GM10847 (cell line): ENCODE data around the gene UGT2B17.

ENCODE experiments used
- POLR2A ChIP-seq: IDR thresholded peaks from 2 replicates; pipeline ENCODE4 v1.6.1; 2011; ENCODE audit not compliant: insufficient read length; ENCODE audit errors: extremely low read depth

UGT2B17 gene

DNA sequence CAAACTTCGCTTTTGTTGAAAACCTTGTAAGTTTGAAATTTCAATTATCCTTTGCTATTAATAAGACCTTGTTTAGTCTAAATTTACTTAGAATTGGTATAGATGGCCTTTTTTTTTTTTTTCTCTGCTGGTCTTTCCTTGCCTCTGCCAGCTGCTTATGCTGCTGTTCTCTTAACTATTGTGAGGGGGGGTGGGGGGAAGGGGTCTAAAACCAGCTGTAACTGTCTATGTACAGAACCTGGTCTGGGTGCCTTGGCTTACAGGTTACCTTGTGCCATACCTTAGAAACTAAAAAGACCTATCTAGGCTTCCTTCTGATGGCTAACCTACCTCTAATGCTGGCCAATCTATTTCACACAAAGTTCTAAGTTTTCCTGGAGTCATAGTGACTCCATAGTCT lies 1.0 kb downstream of the UGT2B17 start:
- TF ChIP-seq POLR2A, result no peak

DNA sequence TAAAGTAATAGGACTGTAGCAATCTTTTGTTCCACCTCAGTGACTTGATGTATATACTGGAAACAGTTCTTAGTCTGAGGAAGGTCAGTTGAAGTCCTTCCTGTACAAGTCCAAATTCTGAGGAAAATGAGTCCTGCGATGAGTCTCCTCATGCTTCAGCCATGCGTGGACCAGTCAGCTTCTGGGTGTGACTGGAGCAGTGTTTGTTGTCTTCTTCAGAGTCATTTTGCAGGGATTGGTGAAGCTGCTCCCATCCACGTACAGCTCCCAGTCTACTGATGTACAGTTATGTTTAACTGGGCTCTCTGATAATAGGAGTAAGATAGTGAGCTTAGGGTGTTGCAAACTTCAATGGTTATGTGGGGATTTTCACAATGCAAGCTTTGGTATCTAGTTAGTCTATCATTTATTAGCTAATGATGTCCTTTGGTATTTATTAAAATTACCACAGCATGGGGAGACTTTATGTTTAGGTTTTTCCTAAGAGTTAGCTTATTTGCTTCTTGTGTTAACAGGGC lies 3.4 kb downstream of the UGT2B17 start:
- TF ChIP-seq POLR2A, result no peak

DNA sequence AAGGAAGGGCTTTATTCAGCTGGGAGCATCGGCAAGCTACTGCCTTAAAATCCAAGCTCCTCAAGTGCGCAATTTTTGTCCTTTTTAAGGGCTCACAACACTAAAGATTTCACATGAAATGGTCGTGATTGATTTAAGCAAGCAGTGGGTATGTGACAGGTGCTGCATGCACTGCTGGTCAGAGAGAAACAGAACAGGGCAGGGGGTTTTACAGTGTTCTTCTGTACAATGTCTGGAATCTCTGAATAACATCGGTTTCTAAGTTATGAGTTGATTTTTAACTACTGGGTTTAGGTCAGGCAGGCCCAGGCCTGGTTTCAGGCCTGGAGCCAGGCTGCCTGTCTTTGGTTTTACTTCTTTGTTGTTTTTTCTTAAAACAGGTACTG lies 6.0 kb downstream of the UGT2B17 start:
- no peak for TF ChIP-seq POLR2A

DNA sequence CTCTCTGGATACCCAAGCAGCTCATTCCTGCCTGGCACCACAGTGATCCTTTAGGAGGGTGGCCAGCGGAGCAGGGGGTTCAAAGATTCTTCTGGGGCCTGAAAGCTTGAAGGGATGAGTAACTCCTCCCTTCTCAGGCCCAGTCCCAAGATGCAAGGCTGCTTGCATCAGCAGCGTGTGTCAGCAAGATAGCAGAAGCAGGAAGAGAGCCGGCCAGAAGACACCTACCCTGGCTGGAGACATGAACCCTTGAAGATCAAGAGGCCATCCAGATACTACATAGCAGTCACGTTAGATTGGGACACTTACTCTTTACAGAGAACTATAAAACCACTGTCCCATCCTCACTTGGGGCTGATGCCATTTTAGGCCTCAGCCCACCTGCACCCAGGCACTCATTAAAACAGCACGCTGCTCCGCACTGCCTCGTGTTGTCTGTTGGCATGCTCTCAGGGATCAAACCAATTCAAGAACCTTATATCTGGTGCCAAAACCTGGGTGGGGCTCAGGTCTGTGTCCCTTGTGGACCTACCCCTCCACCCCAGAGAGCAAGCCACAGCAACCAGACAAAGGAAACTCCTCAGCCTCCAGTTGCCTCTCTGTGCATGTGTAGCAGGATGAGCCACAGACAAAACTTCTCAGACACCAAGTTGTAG lies 6.5 kb downstream of the UGT2B17 start:
- TF ChIP-seq POLR2A, result no peak

DNA sequence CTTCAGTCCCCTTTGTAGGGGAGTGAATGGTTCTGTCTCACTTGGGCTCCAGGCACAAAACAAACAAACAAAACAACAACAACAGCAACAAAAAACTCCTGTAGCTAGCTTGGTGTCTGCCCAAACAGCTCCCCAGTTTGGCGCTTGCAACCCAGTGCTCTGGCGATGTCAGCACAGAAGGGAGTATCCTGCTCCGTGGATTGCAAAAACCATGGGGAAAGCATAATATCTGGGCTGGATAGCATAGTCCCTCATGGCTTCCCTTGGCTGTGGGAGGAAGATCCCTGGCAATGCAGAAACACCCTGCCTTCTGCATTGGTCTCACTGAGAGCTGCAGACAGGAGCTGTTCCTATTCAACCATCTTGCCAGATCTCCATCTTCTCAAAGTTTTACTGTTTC lies 39.7 kb downstream of the UGT2B17 start:
- no peak for TF ChIP-seq POLR2A

DNA sequence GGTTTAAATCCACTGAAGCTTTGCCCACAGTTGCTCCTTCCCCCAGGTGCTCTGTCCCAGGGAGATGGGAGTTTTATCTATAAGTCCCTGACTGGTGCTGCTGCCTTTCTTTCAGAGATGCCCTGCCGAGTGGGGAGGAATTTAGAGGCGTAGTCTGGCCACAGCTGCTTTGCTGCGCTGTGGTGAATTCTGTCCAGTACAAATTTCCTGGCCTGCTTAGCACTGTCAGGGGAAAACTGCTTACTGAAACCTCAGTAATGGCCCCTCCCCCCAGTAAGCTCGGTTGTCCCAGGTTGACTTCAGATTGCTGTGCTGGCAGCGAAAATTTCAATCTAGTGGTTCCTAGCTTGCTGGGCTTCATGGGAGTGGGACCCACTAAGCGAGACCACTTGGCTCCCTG lies 40.1 kb downstream of the UGT2B17 start:
- no peak for TF ChIP-seq POLR2A

DNA sequence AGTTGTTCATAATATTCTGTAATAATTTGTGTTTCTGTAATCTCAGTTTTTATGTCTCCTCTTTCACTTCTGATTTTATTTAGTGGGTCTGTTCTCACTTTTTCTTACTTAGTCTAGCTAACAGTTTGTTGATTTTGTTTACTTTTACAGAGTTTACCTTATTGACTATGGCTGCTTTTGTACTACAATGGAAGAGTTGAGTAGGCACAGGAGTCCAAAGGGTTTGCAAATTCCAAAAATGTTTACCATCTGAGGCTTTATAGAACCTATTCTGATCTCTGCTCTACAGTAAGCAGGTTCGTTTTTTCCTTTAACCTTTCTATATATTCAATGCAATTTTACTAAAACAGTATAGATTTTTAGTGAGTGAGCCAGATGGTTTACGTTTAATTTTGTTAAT lies 55.1 kb downstream of the UGT2B17 start:
- TF ChIP-seq POLR2A, result no peak

DNA sequence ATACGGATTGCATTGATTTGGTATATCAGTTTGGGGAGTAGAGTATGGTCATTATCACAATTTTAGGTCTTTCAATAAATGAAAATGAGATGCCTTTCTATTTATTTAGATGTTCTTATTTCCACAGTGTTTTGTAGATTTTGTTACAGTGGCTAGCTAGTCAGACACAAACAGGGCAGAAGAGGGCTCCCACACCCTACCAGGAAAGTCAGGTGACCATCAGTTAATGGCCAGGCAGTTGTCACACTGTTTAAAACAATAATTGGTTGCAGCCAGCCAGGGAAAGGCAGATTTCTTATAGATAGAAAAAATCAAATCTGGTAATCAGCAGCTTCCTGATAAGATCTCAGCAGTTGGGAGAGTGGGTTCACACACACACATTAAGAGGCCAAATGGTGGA lies 57.2 kb downstream of the UGT2B17 start:
- no peak for TF ChIP-seq POLR2A

DNA sequence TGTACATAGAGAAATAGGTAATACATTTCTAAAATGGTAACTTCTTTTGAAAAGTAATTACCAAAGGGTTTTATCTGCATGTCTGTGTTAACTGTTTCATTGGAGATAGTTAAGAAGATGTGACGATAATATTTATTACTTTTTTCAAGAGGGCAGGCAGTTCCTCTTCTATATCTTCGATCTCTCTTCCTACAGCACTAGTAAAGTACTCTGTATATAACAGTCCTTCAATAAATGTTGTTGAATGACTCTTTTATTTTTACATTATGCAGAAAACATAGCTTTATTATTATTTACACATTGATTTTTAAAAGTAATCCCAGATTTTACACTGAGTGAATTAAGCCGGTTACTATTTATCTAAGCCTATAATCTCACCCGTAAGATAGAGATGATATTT lies 77.1 kb downstream of the UGT2B17 start:
- no peak for TF ChIP-seq POLR2A

DNA sequence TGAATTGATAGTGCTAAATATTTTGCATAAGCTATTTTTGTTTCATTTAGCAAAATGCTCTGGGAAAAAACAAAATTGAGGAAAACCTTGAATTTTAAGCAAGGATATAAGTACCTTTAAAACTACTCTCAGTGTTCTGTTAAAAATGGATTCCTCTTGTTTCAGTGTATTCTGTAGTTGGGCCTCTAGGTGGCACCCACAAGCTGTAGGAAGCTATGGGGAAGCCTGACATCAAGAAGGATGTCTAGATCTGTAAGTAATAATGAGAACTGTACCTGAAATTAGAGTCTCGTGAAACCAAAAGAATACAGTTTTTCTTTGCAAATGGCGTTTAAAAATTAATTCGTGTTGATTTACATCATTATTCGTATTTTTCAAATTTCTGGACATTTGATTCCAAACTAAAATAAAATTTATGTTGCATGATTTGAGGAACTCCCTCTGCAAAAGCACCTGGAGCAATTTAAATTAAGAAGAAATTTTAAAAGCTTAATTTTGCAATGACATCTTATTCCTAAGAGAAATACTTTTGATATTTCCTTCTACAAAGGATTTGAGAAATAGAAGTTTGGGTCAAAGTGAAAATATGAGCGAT lies 77.6 kb downstream of the UGT2B17 start:
- no peak for TF ChIP-seq POLR2A

DNA sequence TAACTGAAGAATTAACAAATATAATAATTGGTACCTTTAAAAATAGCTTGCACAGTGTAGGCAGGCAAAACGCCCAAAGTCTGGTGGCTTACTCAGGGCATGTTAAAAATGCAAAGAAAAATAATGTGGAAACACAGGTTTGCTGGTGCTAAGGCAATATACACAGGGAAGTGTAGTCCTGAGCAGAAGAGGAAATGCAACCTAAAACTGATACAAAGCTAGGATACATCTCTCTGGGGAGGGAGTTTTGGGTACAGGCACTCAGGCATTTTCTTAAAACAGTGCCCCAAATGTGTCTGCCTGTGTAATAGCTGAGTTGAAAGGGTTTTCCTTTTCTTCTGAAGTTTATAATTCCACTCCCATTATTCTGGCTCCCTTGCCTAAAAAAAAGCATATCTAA lies 81.4 kb downstream of the UGT2B17 start:
- no peak for TF ChIP-seq POLR2A

DNA sequence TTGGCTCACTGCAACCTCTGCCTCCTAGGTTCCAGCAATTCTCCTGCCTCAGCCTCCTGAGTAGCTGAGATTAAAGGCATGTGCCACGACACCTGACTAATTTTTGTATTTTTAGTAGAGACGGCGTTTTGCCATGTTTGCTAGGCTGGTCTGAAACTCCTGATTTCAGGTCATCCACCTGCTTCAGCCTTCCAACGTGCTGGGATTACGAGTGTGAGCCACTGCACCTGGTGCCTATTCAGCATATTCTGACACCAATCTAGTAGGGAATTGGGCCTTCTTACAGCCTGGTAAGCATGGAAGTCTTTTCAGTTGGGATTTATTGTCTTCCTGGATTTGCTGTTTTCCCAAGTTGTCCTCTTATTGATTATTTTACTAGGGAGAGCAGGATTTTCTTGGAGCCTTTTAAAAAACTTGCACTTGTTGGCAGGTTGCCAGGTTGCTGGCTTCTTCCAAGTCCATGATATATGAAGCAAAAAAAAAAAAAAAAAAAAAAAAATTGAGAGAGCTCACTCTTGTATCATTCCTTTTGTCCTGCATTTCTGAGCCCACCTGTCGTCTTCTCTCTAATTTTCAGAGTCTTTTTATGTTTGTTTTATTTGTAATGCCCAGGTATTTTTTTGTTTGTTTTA lies 85.2 kb downstream of the UGT2B17 start:
- no peak for TF ChIP-seq POLR2A

DNA sequence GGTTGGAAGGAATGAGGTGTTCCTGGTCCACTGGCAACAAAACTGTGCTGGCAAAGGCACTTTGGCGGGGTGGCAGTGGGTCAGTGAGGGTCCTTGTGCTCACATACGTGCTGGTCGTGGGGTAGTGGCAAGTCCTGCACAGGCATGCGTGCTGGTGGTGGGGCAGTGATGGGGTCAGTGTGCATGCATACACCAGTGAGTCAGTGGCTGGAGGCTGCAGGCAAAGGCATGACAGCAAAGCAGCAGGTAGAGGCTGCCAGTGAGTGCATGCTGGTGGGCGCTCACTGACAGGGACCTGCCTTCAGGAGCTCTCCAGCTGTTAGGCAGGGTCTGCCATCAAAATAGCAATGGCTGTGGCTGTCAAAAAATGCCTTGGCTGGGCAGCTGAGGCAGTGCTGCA lies 86.8 kb downstream of the UGT2B17 start:
- no peak for TF ChIP-seq POLR2A
